HCT116 (cell line): ENCODE measurements around the gene AK4. TPM values are rescaled to one million over a fixed set of nuclear protein-coding genes. Genes with fewer than 3 reads are reported as not detected.
"Not testable (repeated sequence)": the region's sequence is repeated elsewhere in the genome, so short reads cannot be mapped to it uniquely, and the experiment has no call there.

Source experiments
- ATAC-seq: fragments of 200-7000 bp; cut with Tn5 transposase; 2 replicates; pipeline ENCODE4 v1.9.1; 2020; ENCODE audit warnings: mild to moderate bottlenecking, moderate library complexity
- BruUV-seq: library from RNA; stranded (reverse); fragments of 400-500 nt; replicated peaks from 2 replicates; lab custom pipeline; 2021; lab: Mats Ljungman, UMichigan
- CTCF ChIA-PET: fragments of 300-600 bp; sonication (Branson Sonifier 250); formaldehyde crosslinking; loops from one replicate; lab custom pipeline; 2021; ENCODE audit warnings: antibody characterized with exemption; lab: Charles Lee
- POLR2A ChIA-PET: fragments of 300-600, 350-600 bp; sonication (Branson Sonifier 250); formaldehyde crosslinking; loops from one replicate; lab custom pipeline; 2021; ENCODE audit warnings: antibody characterized with exemption; lab: Charles Lee
- RAD21 ChIA-PET, 2 experiments: fragments of 300-600 bp; sonication (Branson Sonifier 250); formaldehyde crosslinking; loops; one replicate each; lab custom pipeline; 2023; ENCODE audit warnings: low total read pairs in 2 of 2; ENCODE audit not compliant: uncharacterized antibody in 2 of 2, unreplicated experiment in 2 of 2, low non-redundant PET in 1 of 2; lab: Charles Lee
- DNase-seq: peaks from one replicate; pipeline ENCODE4 v3.0.0-alpha.2; 2010; ENCODE audit warnings: low read depth, low spot score
- H2AFZ ChIP-seq: fragments of 200-600 bp; shearing (Covaris generic), sonication (generic); 2 replicates; pipeline ENCODE4 v1.6.1; 2017; ENCODE audit warnings: low read depth, mixed run types, mixed read lengths, antibody characterized with exemption, low read length; ENCODE audit not compliant: poor library complexity, severe bottlenecking
- H3K27ac ChIP-seq: 2 replicates; pipeline ENCODE4 v1.5.1; 2012; ENCODE audit warnings: low read depth, low read length
- H3K27me3 ChIP-seq: fragments of 200-600 bp; sonication (generic); 2 replicates; pipeline ENCODE4 v1.6.1; 2016; ENCODE audit warnings: mixed run types, low read length, mixed read lengths; ENCODE audit not compliant: insufficient read depth
- H3K36me3 ChIP-seq, 2 experiments: fragments of 200-500 bp in 1 of 2; fragments of 200-600 bp in 1 of 2; sonication (Bioruptor generic) in 1 of 2; sonication (generic) in 1 of 2; 2 replicates each; pipeline versions ENCODE4 v1.5.1 to v1.6.1; 2014 to 2016; ENCODE audit warnings: low read length in 2 of 2, inconsistent platforms in 1 of 2, mixed read lengths in 1 of 2, mixed run types in 1 of 2; ENCODE audit not compliant: insufficient read depth in 2 of 2, control insufficient read depth in 1 of 2
- H3K4me1 ChIP-seq, 2 experiments: fragments of 200-600 bp in 1 of 2; sonication (generic) in 1 of 2; 2 replicates each; pipeline versions ENCODE4 v1.5.1 to v1.6.1; 2012 to 2017; ENCODE audit warnings: low read length in 2 of 2, inconsistent platforms in 1 of 2, mild to moderate bottlenecking in 1 of 2, mixed read lengths in 1 of 2, mixed run types in 1 of 2, moderate library complexity in 1 of 2; ENCODE audit not compliant: insufficient read depth in 2 of 2, control insufficient read depth in 1 of 2
- H3K4me2 ChIP-seq: fragments of 200-600 bp; sonication (generic); 2 replicates; pipeline ENCODE4 v1.6.1; 2017; ENCODE audit warnings: mixed run types, low read length, mixed read lengths
- H3K4me3 ChIP-seq, 2 experiments: fragments of 200-600 bp in 1 of 2; sonication (generic) in 1 of 2; replicated peaks in 1 of 2; 2 replicates each; pipeline ENCODE4 v1.5.1; 2011 to 2016; ENCODE audit warnings: low read length in 2 of 2, control low read depth in 1 of 2, low read depth in 1 of 2, mild to moderate bottlenecking in 1 of 2, mixed read lengths in 1 of 2, mixed run types in 1 of 2
- H3K79me2 ChIP-seq: fragments of 200-600 bp; sonication (generic); 2 replicates; pipeline ENCODE4 v1.6.1; 2017; ENCODE audit warnings: mild to moderate bottlenecking, mixed run types, low read length, moderate library complexity, mixed read lengths; ENCODE audit not compliant: insufficient read depth
- H3K9ac ChIP-seq: fragments of 200-600 bp; sonication (generic); 2 replicates; pipeline ENCODE4 v1.6.1; 2016; ENCODE audit warnings: low read length, mixed read lengths
- H3K9me2 ChIP-seq: fragments of 200-600 bp; sonication (generic), shearing (Covaris generic); 2 replicates; pipeline ENCODE4 v1.6.1; 2017; ENCODE audit warnings: mixed run types, mild to moderate bottlenecking, moderate library complexity; ENCODE audit not compliant: insufficient read depth
- H3K9me3 ChIP-seq, 2 experiments: fragments of 200-500 bp in 1 of 2; fragments of 200-600 bp in 1 of 2; sonication (Bioruptor generic) in 1 of 2; sonication (generic) in 1 of 2; 2 replicates each; pipeline ENCODE4 v1.6.1; 2014 to 2017; ENCODE audit warnings: low read length in 2 of 2, mixed read lengths in 2 of 2, inconsistent platforms in 1 of 2, low read depth in 1 of 2, mild to moderate bottlenecking in 1 of 2, mixed run types in 1 of 2, moderate library complexity in 1 of 2; ENCODE audit not compliant: control insufficient read depth in 1 of 2, insufficient read depth in 1 of 2
- H4K20me1 ChIP-seq: fragments of 200-600 bp; sonication (generic), shearing (Covaris generic); 2 replicates; pipeline ENCODE4 v1.6.1; 2017; ENCODE audit warnings: mixed run types, mild to moderate bottlenecking, moderate library complexity; ENCODE audit not compliant: insufficient read depth
- CEBPB ChIP-seq: IDR thresholded peaks from 2 replicates; pipeline ENCODE4 v1.6.1; 2012; ENCODE audit warnings: low read depth
- EGR1 ChIP-seq: IDR thresholded peaks from 2 replicates; pipeline ENCODE4 v1.6.1; 2012; ENCODE audit warnings: low read depth
- ELF1 ChIP-seq: IDR thresholded peaks from 2 replicates; pipeline ENCODE4 v1.6.1; 2012; ENCODE audit warnings: low read depth, borderline replicate concordance
- FOSL1 ChIP-seq: IDR thresholded peaks from 2 replicates; pipeline ENCODE4 v1.6.1; 2012; ENCODE audit warnings: low read depth
- JUND ChIP-seq: IDR thresholded peaks from 2 replicates; pipeline ENCODE4 v1.6.1; 2012
- POLR2AphosphoS5 ChIP-seq: IDR thresholded peaks from 2 replicates; pipeline ENCODE4 v1.6.1; 2011; ENCODE audit warnings: mild to moderate bottlenecking, low read depth, low read length, moderate library complexity
- SP1 ChIP-seq: IDR thresholded peaks from 2 replicates; pipeline ENCODE4 v1.6.1; 2012; ENCODE audit warnings: low read depth
- TCF7L2 ChIP-seq: IDR thresholded peaks from 2 replicates; pipeline ENCODE4 v1.7.0; 2011; ENCODE audit warnings: borderline replicate concordance, inconsistent platforms; ENCODE audit not compliant: insufficient read depth, insufficient read length; ENCODE audit errors: extremely low read depth
- ZNF274 ChIP-seq: fragments of 200-500 bp; sonication (Bioruptor generic); IDR thresholded peaks from 2 replicates; pipeline ENCODE4 v1.6.1; 2014; ENCODE audit warnings: mild to moderate bottlenecking, low read depth, low read length, inconsistent platforms
- intact Hi-C: fragments of 100-400 bp; cut with micrococcal nuclease; formaldehyde crosslinking; loops from 2 replicates; pipeline ENCODE4 v1.10.0; 2022
- total RNA-seq: library from RNA; stranded (reverse); gene quantifications from one replicate; pipeline ENCODE4 v1.2.1, GENCODE V29; 2021; ENCODE audit not compliant: unreplicated experiment
- TF ChIP-seq, protein P1 (sequence below): IDR thresholded peaks from 2 replicates; pipeline ENCODE4 v1.6.1; 2012; ENCODE audit warnings: low read depth

Gene AK4
- total RNA-seq, 1 experiment from 2014 or later, result 51.5 TPM

DNA sequence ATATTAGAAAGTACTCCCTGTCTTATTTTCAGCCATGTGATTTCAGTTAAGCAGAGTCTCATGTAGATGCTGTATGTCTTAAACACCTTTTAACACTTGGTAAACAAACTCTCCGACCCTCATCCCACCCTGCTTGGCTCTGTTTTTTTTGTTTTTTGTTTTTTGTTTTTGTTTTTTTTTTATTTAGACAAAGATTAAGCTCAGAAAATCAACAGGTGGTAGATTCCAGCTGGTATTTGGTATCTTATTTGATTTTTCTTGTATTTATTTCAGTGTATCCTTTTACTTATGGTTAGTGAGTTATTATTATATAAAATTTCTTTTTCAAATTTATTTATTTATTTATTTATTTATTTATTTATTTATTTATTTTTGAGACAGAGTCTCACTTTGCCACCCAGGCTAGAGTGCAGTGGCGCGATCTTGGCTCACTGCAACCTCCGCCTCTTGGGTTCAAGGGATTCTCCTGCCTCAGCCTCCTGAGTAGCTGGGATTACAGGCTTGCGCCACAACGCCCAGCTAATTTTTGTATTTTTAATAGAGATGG is 4.8 kb upstream of the AK4 start:
- BruUV-seq, H4K20me1 ChIP-seq, H3K36me3 ChIP-seq, RAD21 ChIA-PET, H3K79me2 ChIP-seq, H3K9me2 ChIP-seq, CTCF ChIA-PET, ATAC-seq, H3K27ac ChIP-seq, H3K9ac ChIP-seq, H3K4me3 ChIP-seq, DNase-seq, H3K9me3 ChIP-seq, POLR2A ChIA-PET, H2AFZ ChIP-seq, H3K27me3 ChIP-seq, H3K4me2 ChIP-seq: not testable (repeated sequence)
- peaks cover 19 to 36% of the 10 kb centered on the region in 2 experiments for H3K4me1 ChIP-seq
- intact Hi-C loops, result loop anchor here (10.0 kb wide), 1 partner anchor 78 kb away; no protein-coding TSS in a partner anchor

DNA sequence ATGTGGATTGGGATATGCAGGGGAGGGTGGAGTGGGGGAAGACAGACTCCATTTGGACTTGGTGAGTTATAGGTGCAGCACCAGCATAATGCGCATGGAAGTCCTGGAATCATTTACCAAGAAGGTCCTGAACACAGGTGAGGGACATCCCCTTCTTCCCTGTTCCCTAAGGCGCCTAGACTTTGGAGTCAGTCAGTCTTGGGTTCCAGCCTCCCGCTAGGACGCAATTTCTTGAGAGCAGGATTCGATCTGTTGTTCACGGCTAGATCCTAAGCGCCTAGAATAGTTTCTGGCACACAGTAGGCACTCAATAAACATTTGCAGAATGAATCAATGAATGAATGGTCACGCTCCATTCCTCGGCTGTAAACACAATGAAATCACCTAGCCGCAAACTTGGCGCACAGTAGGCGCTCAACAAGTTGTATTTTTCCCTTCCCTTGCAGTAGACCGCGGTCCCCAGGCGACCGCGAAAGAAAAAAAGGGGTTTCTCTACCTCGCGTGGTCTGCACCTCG is 1.0 kb upstream of the AK4 start:
- H3K27ac ChIP-seq, result peak overlapping the region; percentile 68
- peak overlapping the region; percentile 96 for H3K4me2 ChIP-seq
- CTCF ChIA-PET, result no interaction called here
- no peak for TF ChIP-seq SP1
- TF ChIP-seq FOSL1, result no peak
- no peak for TF ChIP-seq CEBPB
- no peak for TF ChIP-seq ZNF274
- TF ChIP-seq POLR2AphosphoS5, result no peak
- TF ChIP-seq JUND, result no peak
- no peak for TF ChIP-seq ELF1
- no peak for TF ChIP-seq TCF7L2
- TF ChIP-seq, protein P1, sequence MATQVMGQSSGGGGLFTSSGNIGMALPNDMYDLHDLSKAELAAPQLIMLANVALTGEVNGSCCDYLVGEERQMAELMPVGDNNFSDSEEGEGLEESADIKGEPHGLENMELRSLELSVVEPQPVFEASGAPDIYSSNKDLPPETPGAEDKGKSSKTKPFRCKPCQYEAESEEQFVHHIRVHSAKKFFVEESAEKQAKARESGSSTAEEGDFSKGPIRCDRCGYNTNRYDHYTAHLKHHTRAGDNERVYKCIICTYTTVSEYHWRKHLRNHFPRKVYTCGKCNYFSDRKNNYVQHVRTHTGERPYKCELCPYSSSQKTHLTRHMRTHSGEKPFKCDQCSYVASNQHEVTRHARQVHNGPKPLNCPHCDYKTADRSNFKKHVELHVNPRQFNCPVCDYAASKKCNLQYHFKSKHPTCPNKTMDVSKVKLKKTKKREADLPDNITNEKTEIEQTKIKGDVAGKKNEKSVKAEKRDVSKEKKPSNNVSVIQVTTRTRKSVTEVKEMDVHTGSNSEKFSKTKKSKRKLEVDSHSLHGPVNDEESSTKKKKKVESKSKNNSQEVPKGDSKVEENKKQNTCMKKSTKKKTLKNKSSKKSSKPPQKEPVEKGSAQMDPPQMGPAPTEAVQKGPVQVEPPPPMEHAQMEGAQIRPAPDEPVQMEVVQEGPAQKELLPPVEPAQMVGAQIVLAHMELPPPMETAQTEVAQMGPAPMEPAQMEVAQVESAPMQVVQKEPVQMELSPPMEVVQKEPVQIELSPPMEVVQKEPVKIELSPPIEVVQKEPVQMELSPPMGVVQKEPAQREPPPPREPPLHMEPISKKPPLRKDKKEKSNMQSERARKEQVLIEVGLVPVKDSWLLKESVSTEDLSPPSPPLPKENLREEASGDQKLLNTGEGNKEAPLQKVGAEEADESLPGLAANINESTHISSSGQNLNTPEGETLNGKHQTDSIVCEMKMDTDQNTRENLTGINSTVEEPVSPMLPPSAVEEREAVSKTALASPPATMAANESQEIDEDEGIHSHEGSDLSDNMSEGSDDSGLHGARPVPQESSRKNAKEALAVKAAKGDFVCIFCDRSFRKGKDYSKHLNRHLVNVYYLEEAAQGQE, result no peak
- no peak for TF ChIP-seq EGR1
- no peaks in the 10 kb centered on the region for H3K9me3 ChIP-seq
- no peaks in the 10 kb centered on the region for H3K9me2 ChIP-seq
- 0 out of 4 replicates have a peak, but pooled peaks cover 0 to 2% of the 10 kb centered on the region in 2 experiments for H3K36me3 ChIP-seq
- H3K9ac ChIP-seq, result peak overlapping the region; percentile 82
- peaks cover 10 to 36% of the 10 kb centered on the region in 2 experiments for H3K4me1 ChIP-seq
- ATAC-seq (no peak), DNase-seq (no peak)
- no peaks in the 10 kb centered on the region for H4K20me1 ChIP-seq
- RAD21 ChIA-PET, result no interaction called here
- H3K4me3 ChIP-seq, result peak overlapping the region; percentile 70 to 87
- H3K27me3 ChIP-seq, result no peaks in the 10 kb centered on the region
- BruUV-seq, result TSS peak; percentile 74
- intact Hi-C loops, result loop anchor here (10.0 kb wide), 1 partner anchor 82 kb away; no protein-coding TSS in a partner anchor
- peak overlapping the region; percentile 74 for H2AFZ ChIP-seq
- H3K79me2 ChIP-seq, result peaks cover 33% of the 10 kb centered on the region
- POLR2A ChIA-PET, result no interaction called here
